PC-9 (cell line): ENCODE results near the gene IFNA17. TPM values are rescaled to one million over a fixed set of nuclear protein-coding genes. Genes with fewer than 3 reads are reported as not detected.

Experiments
- BruUV-seq: library from RNA; stranded (reverse); fragments of 400-500 nt; replicated peaks from 2 replicates; lab custom pipeline; 2021; lab: Mats Ljungman, UMichigan
- CTCF ChIA-PET: fragments of 300-600 bp; sonication (Branson Sonifier 250); formaldehyde crosslinking; loops from one replicate; lab custom pipeline; 2022; ENCODE audit warnings: antibody characterized with exemption; lab: Charles Lee
- POLR2A ChIA-PET: fragments of 300-600 bp; sonication (Branson Sonifier 250); formaldehyde crosslinking; loops from one replicate; lab custom pipeline; 2022; ENCODE audit warnings: antibody characterized with exemption; ENCODE audit not compliant: unreplicated experiment; lab: Charles Lee
- DNase-seq, 2 experiments: peaks; one replicate each; pipeline versions ENCODE4 v3.0.0 to v3.0.0-alpha.2; 2015 to 2022; ENCODE audit warnings: mixed read lengths in 1 of 2
- H2AFZ ChIP-seq: fragments of 200-600 bp; sonication (generic); 2 replicates; pipeline ENCODE4 v1.8.1; 2017; ENCODE audit warnings: antibody characterized with exemption
- H3F3A ChIP-seq: fragments of 200-600 bp; sonication (generic); 2 replicates; pipeline ENCODE4 v1.8.1; 2017; ENCODE audit warnings: antibody characterized with exemption, mild to moderate bottlenecking, low read depth; ENCODE audit not compliant: insufficient read depth
- H3K27ac ChIP-seq: fragments of 200-600 bp; sonication (generic); 2 replicates; pipeline ENCODE4 v1.6.1; 2016; ENCODE audit warnings: mixed run types
- H3K27me3 ChIP-seq: fragments of 200-600 bp; sonication (generic); 2 replicates; pipeline ENCODE4 v1.6.1; 2016; ENCODE audit warnings: low read depth, mixed run types; ENCODE audit not compliant: insufficient read depth
- H3K36me3 ChIP-seq: fragments of 200-600 bp; sonication (generic); 2 replicates; pipeline ENCODE4 v1.6.1; 2016; ENCODE audit warnings: low read depth, mixed run types
- H3K4me1 ChIP-seq: fragments of 200-600 bp; sonication (generic); replicated peaks from 2 replicates; pipeline ENCODE4 v1.6.1; 2016; ENCODE audit warnings: mixed run types; ENCODE audit not compliant: insufficient read depth
- H3K4me2 ChIP-seq: fragments of 200-600 bp; sonication (generic); 2 replicates; pipeline ENCODE4 v1.6.1; 2017; ENCODE audit warnings: mixed run types
- H3K4me3 ChIP-seq: fragments of 200-600 bp; sonication (generic); 2 replicates; pipeline ENCODE4 v1.6.1; 2016; ENCODE audit warnings: mixed run types
- H3K79me2 ChIP-seq: fragments of 200-600 bp; sonication (generic); 2 replicates; pipeline ENCODE4 v1.6.1; 2017; ENCODE audit warnings: low read depth, mixed run types
- H3K9me2 ChIP-seq: fragments of 200-600 bp; sonication (generic); 2 replicates; pipeline ENCODE4 v1.8.1; 2017; ENCODE audit warnings: mild to moderate bottlenecking; ENCODE audit not compliant: insufficient read depth
- H3K9me3 ChIP-seq: fragments of 200-600 bp; sonication (generic); 2 replicates; pipeline ENCODE4 v1.8.1; 2016; ENCODE audit warnings: low read depth; ENCODE audit not compliant: insufficient read depth
- H4K20me1 ChIP-seq: fragments of 200-600 bp; sonication (generic); 2 replicates; pipeline ENCODE4 v1.8.1; 2017; ENCODE audit not compliant: insufficient read depth
- EZH2 ChIP-seq: fragments of 200-600 bp; sonication (generic); IDR thresholded peaks from 2 replicates; pipeline ENCODE4 v1.8.0; 2017; ENCODE audit warnings: antibody characterized with exemption, low read depth
- intact Hi-C: fragments of 100-400 bp; cut with micrococcal nuclease; formaldehyde crosslinking; loops from one replicate; pipeline ENCODE4 v1.10.0; 2022; ENCODE audit not compliant: unreplicated experiment
- total RNA-seq: library from RNA; stranded (reverse); gene quantifications from 2 replicates; pipeline ENCODE4 v1.2.3, GENCODE V29; 2021
- TF ChIP-seq, protein P1 (sequence below): fragments of 200-600 bp; sonication (generic); conservative IDR thresholded peaks from 2 replicates; pipeline ENCODE4 v1.6.1; 2017; ENCODE audit warnings: mixed run types, antibody characterized with exemption, mild to moderate bottlenecking, moderate library complexity

The IFNA17 gene
- total RNA-seq, 1 experiment from 2014 or later: not detected

DNA sequence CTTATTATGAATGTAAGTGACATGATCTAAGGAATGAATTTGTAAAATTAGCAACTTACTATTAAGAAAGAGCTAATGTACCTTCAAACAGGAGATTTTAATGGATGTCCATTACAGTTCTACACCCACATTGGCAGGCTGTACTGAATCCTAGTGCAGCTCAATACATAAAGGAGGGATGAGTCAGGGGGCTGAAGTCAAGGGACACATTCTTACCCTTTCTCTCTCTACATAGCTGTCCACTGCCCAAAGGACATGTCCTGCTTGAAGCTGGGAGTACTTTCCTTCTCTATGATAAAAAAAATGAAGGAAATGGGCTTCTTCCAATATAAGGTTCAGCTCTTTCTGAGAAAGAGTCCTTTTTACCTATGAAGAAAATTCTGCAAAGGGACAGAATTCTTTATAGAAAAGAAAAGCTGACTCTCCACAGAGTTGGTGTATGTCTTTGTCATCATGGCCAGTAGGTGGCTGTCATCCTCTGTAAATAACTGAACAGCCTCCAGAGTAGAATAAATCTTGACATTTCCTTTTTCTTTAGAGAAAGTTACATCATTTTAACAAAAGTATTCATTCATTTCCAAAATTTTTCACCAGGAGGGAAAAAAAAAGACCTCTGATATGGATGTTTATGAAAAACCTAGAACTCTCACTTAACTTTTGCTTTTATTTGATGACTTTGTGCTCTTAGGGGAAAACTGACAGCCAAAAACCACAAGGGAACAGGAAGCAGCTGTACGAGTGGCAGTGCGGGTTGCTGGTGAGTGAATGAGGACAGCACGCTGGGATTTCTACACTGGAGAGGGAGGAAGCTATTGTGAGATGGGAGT lies 24.9 kb upstream of the IFNA17 start:
- Histone ChIP-seq H3K4me1 (no peaks in the 10 kb centered on the region), H3K4me3 (no peak overlapping the region), H3K79me2 (no peaks in the 10 kb centered on the region), H4K20me1 (no peaks in the 10 kb centered on the region), H3K27ac (no peak overlapping the region), H3K9me3 (no peaks in the 10 kb centered on the region), H3K27me3 (no peaks in the 10 kb centered on the region), H2AFZ (no peak overlapping the region), H3F3A (no peaks in the 10 kb centered on the region), H3K4me2 (peak overlapping the region; percentile 50), H3K9me2 (no peaks in the 10 kb centered on the region), H3K36me3 (no peaks in the 10 kb centered on the region)
- TF ChIP-seq EZH2: no peak
- TF ChIP-seq, protein P1, sequence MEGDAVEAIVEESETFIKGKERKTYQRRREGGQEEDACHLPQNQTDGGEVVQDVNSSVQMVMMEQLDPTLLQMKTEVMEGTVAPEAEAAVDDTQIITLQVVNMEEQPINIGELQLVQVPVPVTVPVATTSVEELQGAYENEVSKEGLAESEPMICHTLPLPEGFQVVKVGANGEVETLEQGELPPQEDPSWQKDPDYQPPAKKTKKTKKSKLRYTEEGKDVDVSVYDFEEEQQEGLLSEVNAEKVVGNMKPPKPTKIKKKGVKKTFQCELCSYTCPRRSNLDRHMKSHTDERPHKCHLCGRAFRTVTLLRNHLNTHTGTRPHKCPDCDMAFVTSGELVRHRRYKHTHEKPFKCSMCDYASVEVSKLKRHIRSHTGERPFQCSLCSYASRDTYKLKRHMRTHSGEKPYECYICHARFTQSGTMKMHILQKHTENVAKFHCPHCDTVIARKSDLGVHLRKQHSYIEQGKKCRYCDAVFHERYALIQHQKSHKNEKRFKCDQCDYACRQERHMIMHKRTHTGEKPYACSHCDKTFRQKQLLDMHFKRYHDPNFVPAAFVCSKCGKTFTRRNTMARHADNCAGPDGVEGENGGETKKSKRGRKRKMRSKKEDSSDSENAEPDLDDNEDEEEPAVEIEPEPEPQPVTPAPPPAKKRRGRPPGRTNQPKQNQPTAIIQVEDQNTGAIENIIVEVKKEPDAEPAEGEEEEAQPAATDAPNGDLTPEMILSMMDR: peak; percentile 74
- POLR2A ChIA-PET: interaction anchor here (0.7 kb wide), 1 partner anchor 194 kb away, joined by 4 read pairs; no protein-coding TSS in a partner anchor
- intact Hi-C loops: loop anchor here (5.0 kb wide), 4 partner anchors 64 to 559 kb away; partner anchors contain the start of gene IFNA8
- CTCF ChIA-PET: interaction anchor here (0.6 to 1.2 kb wide), 4 partner anchors 12 to 1054 kb away, joined by 3 to 7 read pairs (median 3); no protein-coding TSS in a partner anchor
- peak in 1 of 2 experiments; percentile 5 for DNase-seq
- BruUV-seq: no TSS peak

DNA sequence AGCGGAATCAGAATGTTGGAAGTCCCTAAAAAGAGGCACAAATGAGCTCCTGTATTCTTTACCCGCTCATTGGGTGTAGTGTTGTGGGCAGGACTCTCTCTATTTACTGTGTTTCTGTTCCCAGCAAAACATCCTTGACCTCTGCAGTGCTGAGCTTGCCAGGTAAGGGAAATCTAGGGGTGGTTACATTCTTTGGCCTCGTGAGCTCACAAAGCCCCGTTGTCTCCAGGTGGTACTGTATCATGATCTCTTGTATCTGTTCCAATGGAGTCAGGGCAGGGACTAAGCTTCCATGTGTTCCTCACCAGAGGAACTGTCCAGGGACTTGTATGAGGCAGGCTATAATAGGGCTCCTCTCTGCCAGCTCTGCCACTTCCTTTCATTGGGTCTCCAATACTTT lies 23.6 kb upstream of the IFNA17 start:
- Histone ChIP-seq H3K27me3 (no peaks in the 10 kb centered on the region), H4K20me1 (no peaks in the 10 kb centered on the region), H3K27ac (no peak overlapping the region), H3K4me2 (no peak overlapping the region), H2AFZ (no peak overlapping the region), H3F3A (no peaks in the 10 kb centered on the region), H3K9me2 (no peaks in the 10 kb centered on the region), H3K9me3 (no peaks in the 10 kb centered on the region), H3K4me1 (no peaks in the 10 kb centered on the region), H3K4me3 (no peak overlapping the region), H3K79me2 (no peaks in the 10 kb centered on the region), H3K36me3 (no peaks in the 10 kb centered on the region)
- ChIA-PET POLR2A (interaction anchor here (0.7 kb wide), 1 partner anchor 257 kb away, joined by 9 read pairs; no protein-coding TSS in a partner anchor), CTCF (no interaction called here)
- TF ChIP-seq EZH2: no peak
- TF ChIP-seq, protein P1: no peak
- intact Hi-C loops: loop anchor here (5.0 kb wide), 4 partner anchors 66 to 561 kb away; partner anchors contain the start of gene IFNA8
- no TSS peak for BruUV-seq
- no peak for DNase-seq

DNA sequence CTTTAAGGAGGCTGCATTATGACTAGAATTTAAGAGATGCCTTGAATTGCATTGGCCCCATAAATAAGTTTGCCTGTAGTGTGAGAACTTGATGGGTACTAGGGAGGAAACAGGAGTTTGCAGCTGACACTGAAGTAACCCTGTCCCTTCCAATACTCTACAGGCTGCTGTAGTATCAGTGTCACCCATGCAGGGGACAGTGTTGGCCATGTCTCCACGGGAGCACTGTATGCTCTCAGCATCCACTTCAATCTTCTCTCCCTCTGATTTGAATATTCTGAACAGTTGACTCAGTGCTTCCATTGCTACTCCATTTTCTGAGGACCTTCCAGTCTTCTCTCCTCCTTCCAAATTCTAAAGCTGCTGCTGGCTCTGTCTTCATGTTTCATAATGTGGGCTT lies 23.2 kb upstream of the IFNA17 start:
- no peak overlapping the region for H2AFZ ChIP-seq
- no peak for DNase-seq
- H3K27ac ChIP-seq: no peak overlapping the region
- H3K4me1 ChIP-seq: no peaks in the 10 kb centered on the region
- no peaks in the 10 kb centered on the region for H3K9me3 ChIP-seq
- H3F3A ChIP-seq: no peaks in the 10 kb centered on the region
- H3K36me3 ChIP-seq: no peaks in the 10 kb centered on the region
- BruUV-seq: no TSS peak
- ChIA-PET CTCF (no interaction called here), POLR2A (interaction anchor here (0.7 kb wide), 1 partner anchor 258 kb away, joined by 9 read pairs; no protein-coding TSS in a partner anchor)
- H4K20me1 ChIP-seq: no peaks in the 10 kb centered on the region
- no peak overlapping the region for H3K4me2 ChIP-seq
- TF ChIP-seq, protein P1: no peak
- TF ChIP-seq EZH2: no peak
- H3K9me2 ChIP-seq: no peaks in the 10 kb centered on the region
- H3K27me3 ChIP-seq: no peaks in the 10 kb centered on the region
- intact Hi-C loops: loop anchor here (5.0 kb wide), 4 partner anchors 66 to 561 kb away; partner anchors contain the start of gene IFNA8
- H3K79me2 ChIP-seq: no peaks in the 10 kb centered on the region
- H3K4me3 ChIP-seq: no peak overlapping the region
